NCI-H187 (cell line): ENCODE data around the gene ACSL3.
"Not testable (repeated sequence)": the region's sequence is repeated elsewhere in the genome, so short reads cannot be mapped to it uniquely, and the experiment has no call there.

Experiments
- DNase-seq, 2 experiments: peaks; one replicate each; lab custom pipeline; 2025; lab: John Stamatoyannopoulos, UW

Gene ACSL3

DNA sequence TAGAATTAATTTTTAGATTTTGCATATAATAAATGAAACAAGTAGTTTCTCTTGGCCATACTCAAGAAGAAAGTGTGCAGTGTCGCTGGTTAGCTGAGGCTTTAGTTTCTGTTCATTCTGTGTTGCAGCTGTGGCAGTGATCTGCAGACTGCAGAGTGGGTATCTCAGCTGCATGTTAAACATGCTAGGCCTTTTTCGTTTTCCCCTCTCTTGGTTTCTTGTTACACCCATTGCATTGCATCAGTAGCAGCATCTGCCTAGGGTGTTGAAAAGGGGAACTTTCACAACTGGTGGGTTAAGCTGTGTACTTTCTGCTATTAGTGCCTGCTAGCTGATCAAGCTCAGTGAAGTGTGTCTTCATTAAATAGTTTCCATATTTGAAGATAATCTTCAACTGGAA, 51.3 kb downstream of the ACSL3 start:
- DNase-seq, result no peak

- DNase-seq, result no peak
Observed at GRCh38 chr2:222912776-222913175, 51.9 kb downstream of the ACSL3 start.

- no peak for DNase-seq
Observed at GRCh38 chr2:222915092-222915957, 54.5 kb downstream of the ACSL3 start.

- no peak for DNase-seq
Observed at GRCh38 chr2:222916229-222917197, 55.7 kb downstream of the ACSL3 start.

DNA sequence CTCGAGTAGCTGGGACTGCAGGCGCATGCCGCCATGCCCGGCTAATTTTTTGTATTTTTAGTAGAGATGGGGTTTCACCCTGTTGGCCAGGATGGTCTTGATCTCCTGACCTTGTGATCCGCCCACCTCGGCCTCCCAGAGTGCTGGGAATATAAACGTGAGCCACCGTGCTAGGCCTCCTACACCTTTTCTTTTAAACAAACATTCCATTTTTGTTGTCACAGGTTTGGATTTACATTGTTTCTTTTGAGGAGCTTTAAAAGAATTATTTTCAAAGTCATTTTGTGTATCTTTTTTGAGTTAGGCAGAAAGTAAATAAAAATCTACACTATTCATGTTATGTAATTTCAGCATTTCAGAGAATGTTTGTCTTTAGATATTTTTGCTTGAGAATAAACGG, 56.4 kb downstream of the ACSL3 start:
- not testable (repeated sequence) for DNase-seq

DNA sequence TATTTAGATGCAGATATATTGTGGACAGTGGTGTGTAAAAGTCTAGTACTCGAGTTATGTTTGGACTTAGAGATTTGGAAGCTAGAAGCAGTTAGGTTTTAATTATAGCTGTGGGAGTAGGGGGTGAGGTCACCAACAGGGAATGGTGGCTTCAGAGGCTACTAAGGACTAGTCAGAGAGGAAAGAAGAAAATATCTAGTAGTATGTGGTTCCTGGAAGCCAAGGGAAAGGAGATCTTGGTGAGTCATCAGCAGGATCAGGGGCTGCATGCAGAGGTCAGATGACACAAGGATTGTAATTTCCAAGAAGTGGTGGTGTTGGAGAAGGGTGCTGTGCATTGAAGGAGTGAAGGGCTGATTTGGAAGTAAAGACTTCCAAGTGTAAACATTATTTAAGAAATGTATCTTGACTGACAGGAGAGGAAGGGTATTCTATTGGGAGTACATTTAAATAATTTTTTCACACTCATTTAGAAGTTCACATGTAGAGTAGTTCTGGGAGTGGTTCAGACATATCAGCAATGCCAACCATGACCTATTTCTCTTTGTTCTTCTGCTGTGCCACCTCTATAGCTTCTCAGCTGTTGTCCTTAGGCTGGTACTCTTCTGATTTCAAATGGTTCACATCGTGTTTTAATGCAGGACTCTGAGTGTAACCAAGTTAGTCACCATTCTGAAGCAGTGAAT, 59.1 kb downstream of the ACSL3 start:
- no peak for DNase-seq

- DNase-seq, result no peak
Observed at GRCh38 chr2:222920657-222921186, 59.9 kb downstream of the ACSL3 start.

- no peak for DNase-seq
Observed at GRCh38 chr2:222922019-222922800, 61.4 kb downstream of the ACSL3 start.

- DNase-seq, result no peak
Observed at GRCh38 chr2:222926915-222927314, 66.1 kb downstream of the ACSL3 start.

DNA sequence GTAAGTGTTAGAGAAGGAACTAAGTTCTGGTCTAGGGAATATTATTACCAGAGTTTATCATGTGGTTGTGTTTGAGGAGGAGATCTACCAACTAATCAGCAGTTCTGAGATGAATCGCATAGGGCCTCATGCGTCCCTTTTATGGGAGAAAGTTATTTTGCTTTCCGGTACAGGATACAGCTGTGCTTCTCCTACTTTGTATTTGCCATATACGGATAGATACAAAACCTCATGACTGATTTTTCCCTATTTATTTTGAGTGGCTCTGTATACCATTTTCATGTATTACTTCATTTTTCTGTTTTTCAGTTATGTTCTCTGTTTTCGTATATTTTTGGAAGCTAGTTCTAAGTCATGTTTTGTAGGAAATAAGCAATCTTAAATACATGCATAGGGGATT, 66.8 kb downstream of the ACSL3 start:
- DNase-seq, result no peak

GRCh38 chr2:222928335-222928734, 67.5 kb downstream of the ACSL3 start:
- DNase-seq, result no peak

DNA sequence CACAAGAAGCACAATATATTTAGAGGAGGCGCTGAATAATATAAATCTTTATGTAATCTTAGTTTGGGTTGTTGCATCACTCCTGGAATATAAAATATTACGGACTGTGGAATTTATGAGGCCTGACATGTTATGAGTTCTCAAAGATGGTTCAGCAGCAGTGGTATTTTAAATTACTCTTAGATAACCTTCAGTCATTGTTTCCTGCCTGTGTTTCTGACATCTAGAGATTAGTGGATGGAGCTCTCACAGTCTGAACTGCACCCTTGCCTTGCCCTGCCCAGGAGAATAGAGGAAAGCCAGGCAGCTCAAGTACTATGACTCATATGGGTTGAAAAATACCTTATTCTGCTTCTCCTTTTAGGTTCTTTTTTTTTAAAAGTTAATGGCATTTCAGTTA, 70.0 kb downstream of the ACSL3 start:
- DNase-seq, result no peak

DNA sequence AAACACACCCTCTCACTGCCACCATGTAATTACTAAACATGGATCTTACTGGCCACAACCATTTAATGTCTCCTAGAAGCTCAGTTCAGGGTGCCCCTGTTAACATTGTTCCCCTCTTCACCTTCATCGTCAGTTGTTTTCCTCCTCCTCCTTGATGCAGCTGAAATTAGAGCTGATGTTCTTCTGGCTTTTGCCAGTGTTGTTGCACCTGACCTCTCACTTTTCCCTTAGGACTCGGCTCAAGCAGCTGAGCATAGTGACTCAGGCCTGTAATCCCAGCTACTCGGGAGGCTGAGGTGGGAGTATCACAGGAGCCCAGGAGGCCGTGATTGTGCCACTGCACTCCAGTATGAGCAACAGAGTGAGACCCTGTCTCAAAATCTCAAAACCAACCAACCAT, 70.8 kb downstream of the ACSL3 start:
- DNase-seq, result no peak

DNA sequence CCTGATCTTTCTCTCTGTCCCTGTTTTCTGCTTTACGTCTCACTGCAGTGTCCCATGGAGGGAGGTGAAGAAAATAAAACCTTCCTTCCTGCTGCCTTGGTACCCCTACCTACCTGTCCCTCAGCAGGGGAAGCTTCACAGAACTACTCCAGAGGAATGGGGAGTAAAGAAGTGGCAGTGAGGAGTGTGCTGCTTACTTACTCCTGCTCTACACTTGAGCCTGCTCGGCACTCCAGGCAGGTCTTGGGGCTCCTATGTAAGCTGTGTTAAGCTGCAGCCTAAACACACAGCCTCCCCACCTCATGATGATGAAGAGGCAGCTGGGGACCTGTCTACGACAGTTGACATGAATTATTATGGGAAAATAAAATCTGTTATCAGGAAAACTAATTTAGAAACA, 72.6 kb downstream of the ACSL3 start:
- DNase-seq, result no peak

DNA sequence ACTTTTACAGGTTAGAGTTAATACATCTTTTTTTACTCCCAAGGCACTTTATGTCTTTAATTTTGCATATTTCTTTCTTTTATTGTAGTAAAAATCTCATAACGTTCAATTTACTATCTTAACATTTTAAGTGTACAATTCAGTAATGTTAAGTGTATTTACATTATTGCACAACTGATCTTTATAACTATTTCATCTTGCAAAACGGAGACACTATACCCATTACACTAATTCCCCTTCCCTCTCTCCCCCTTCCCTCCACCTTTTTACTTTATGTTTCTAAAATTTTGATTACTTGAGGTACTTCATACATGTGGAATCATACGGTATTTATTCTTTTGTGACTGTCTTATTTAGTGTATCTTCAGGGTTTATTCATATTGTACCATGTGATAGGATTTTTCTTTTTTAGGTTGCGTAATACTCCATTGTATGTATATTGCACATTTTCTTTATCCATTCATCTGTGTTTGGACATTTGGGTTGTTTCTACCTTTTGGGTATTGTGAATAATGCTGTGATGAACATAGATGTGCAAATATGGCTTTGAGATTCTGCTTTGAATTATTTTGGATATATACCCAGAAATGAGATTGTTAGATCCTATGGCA, 75.0 kb downstream of the ACSL3 start:
- DNase-seq, result no peak

DNA sequence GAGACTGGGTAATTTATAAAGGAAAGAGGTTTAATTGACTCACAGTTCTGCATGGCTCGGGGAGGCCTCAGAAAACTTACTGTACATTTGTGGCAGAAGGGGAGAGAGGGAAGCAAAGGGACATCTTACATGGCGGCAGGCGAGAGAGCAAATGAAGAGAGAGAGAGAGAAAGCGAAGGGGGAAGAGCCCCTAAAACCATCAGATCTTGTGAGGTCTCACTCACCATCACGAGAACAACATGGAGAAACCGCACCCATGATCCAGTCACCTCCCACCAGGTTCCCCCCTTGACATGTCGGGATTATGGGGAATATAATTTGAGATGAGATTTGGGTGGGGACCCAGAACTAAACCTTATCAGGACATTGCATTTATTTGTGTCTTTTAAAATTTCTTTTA, 75.9 kb downstream of the ACSL3 start:
- no peak for DNase-seq

GRCh38 chr2:222938327-222938726, 77.5 kb downstream of the ACSL3 start:
- no peak for DNase-seq

DNA sequence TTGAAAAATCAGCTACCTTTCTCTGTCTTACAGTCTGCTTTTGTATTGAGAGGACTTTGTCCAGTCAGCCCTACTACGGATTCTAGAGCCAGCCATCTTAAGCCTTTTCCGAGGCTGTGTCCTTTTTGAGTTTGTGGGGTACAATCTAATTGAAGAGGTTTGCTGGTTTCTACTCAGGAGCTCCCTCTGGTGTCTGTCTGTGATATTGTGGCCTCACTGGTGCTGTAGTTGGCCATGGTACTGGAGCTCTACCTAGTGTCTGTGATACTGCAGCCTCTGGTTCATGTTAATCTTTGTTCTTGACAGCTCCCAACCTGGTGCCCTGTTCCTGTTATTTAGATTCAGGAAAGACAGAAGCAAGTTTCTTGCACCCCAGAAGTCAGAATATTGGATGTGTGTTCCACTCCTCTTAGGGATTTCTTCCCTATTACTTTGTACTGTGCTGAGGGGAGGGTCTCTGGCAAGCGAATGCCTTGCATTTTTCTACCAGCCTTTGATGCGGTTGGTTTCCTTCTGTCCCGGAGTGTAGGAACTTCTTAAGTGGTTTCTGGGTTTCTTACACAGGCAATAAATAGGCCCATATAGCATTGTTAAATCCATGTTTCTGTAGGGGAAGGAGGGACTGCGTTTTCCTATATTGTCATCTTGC, 78.5 kb downstream of the ACSL3 start:
- peak in 1 of 2 experiments; percentile 2 for DNase-seq

DNA sequence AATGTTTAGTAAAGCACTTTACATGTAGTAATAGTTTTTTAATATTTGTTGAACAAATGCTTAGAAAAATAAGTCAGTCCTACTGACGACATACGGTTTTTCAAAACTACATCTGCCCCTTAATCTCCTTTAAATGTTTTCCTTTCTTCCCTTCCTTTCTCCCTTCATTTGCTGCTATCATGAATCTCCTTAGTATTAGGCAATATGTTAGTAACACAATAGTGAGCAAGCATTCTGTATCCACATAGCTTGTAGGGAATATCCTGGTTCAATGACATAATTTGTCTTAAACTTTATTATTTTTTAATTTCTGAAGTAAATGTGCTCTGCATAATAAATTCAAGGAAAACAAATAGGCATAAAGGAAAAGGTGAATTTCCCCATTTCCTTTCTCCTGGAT, 79.1 kb downstream of the ACSL3 start:
- DNase-seq, result no peak

- DNase-seq, result no peak
Observed at GRCh38 chr2:222941510-222942032, 80.7 kb downstream of the ACSL3 start.
